Measurements from ENCODE around the gene MAPRE3. TPM values are rescaled to one million over a fixed set of nuclear protein-coding genes. Genes with fewer than 3 reads are reported as not detected.
A peak's percentile ranks its signal among the peaks of the same experiment; 100 is the strongest.

Gene MAPRE3
- total RNA-seq, 1 donor from 2014 or later = 23.0 TPM

- no peak for ATAC-seq
- Histone ChIP-seq H3K27ac (no peak overlapping the region), H3K9me3 (no peaks in the 10 kb centered on the region), H3K4me3 (no peak overlapping the region), H3K36me3 (peaks cover 10% of the 10 kb centered on the region), H3K27me3 (no peaks in the 10 kb centered on the region), H3K4me1 (peaks cover 7% of the 10 kb centered on the region)
- no peak for DNase-seq
- intact Hi-C loops (cut with DNase I) = loop anchor here (10.0 kb wide), 1 partner anchor 53 kb away; no protein-coding TSS in a partner anchor
- TF ChIP-seq CTCF (IDR thresholded peaks at IDR 0.05) = no peak
Observed at GRCh38 chr2:27018142-27018541, 47.7 kb downstream of the MAPRE3 start.

- H3K4me3 ChIP-seq = no peak overlapping the region
- intact Hi-C loops (cut with DNase I) = loop anchor here (10.0 kb wide), 1 partner anchor 55 kb away; no protein-coding TSS in a partner anchor
- no peaks in the 10 kb centered on the region for H3K9me3 ChIP-seq
- DNase-seq = no peak
- no peak overlapping the region for H3K27ac ChIP-seq
- peaks cover 18% of the 10 kb centered on the region for H3K36me3 ChIP-seq
- H3K4me1 ChIP-seq = peaks cover 7% of the 10 kb centered on the region
- no peaks in the 10 kb centered on the region for H3K27me3 ChIP-seq
- no peak for TF ChIP-seq CTCF (IDR thresholded peaks at IDR 0.05)
- no peak for ATAC-seq
Observed at GRCh38 chr2:27019459-27019858, 49.0 kb downstream of the MAPRE3 start.

- no peak for ATAC-seq
- no peak for DNase-seq
Observed at GRCh38 chr2:27019931-27020855, 49.8 kb downstream of the MAPRE3 start.

GRCh38 chr2:27021253-27022049 lies 51.0 kb downstream of the MAPRE3 start:
- TF ChIP-seq CTCF (IDR thresholded peaks at IDR 0.05) = no peak
- Histone ChIP-seq H3K9me3 (no peaks in the 10 kb centered on the region), H3K27ac (no peak overlapping the region), H3K36me3 (peaks cover 30% of the 10 kb centered on the region), H3K4me3 (no peak overlapping the region), H3K27me3 (no peaks in the 10 kb centered on the region), H3K4me1 (peaks cover 7% of the 10 kb centered on the region)
- intact Hi-C loops (cut with DNase I) = no loop called here
- ATAC-seq = no peak
- no peak for DNase-seq

More at GRCh38 chr2:27019931-27020855, 49.8 kb downstream of the MAPRE3 start:
- no peaks in the 10 kb centered on the region for H3K27me3 ChIP-seq
- no peaks in the 10 kb centered on the region for H3K9me3 ChIP-seq
- peak overlapping the region; percentile 36 for H3K27ac ChIP-seq
- H3K4me1 ChIP-seq = peaks cover 7% of the 10 kb centered on the region
- H3K4me3 ChIP-seq = no peak overlapping the region
- H3K36me3 ChIP-seq = peaks cover 19% of the 10 kb centered on the region
- intact Hi-C loops (cut with DNase I) = loop anchor here (10.0 kb wide), 1 partner anchor 55 kb away; no protein-coding TSS in a partner anchor
- no peak for TF ChIP-seq CTCF (IDR thresholded peaks at IDR 0.05)

GRCh38 chr2:27023740-27024139 lies 53.3 kb downstream of the MAPRE3 start:
- TF ChIP-seq CTCF (IDR thresholded peaks at IDR 0.05) = no peak
- no peak for DNase-seq
- Histone ChIP-seq H3K27me3 (no peaks in the 10 kb centered on the region), H3K4me3 (no peak overlapping the region), H3K36me3 (peaks cover 41% of the 10 kb centered on the region), H3K9me3 (no peaks in the 10 kb centered on the region), H3K4me1 (peaks cover 7% of the 10 kb centered on the region), H3K27ac (no peak overlapping the region)
- intact Hi-C loops (cut with DNase I) = no loop called here
- no peak for ATAC-seq
